Measurements from ENCODE around the gene THSD7B.

DNA sequence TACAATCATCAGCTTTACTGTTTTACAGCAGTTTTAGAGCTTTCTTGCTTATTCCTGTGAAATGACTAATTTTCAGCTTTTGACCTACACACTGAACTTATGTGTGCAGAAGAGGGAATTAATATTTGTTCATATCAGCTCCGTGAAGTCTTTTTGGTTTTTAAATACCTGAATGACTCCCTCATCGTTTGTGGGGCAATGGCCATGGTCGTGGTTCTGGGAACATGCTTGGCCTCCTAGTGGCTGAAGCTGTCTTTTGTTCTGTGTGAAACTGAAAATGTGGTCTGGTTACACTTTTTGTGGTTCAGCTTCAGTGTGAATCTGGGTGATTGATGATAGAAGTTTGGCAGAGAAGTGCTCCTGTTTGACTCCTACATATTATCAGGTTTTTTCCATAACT, 408.1 kb downstream of the THSD7B start:
- TF ChIP-seq GATA2 (IDR thresholded peaks at IDR 0.05; ENCODE audit: low read depth, low read length): no peak
- TF ChIP-seq GATA3 (IDR thresholded peaks at IDR 0.05; ENCODE audit: low read depth, low read length): no peak
